ENCODE results near the gene POGZ.
A peak's percentile ranks its signal among the peaks of the same experiment; 100 is the strongest.

Gene POGZ

GRCh38 chr1:151458802-151459330 is 428 bp downstream of the POGZ start:
- no peak for TF ChIP-seq TOX (CRISPR knock-in tag; IDR thresholded peaks at IDR 0.05; ENCODE audit: borderline replicate concordance)
- no peak for TF ChIP-seq SNAI2 (CRISPR knock-in tag; IDR thresholded peaks at IDR 0.05)
- TF ChIP-seq ISL1 (CRISPR knock-in tag; IDR thresholded peaks at IDR 0.05): no peak
- no peak for TF ChIP-seq GLIS3 (CRISPR knock-in tag; IDR thresholded peaks at IDR 0.05)
- TF ChIP-seq ZFP3 (CRISPR knock-in tag; IDR thresholded peaks at IDR 0.05): no peak
- TF ChIP-seq PPARA (CRISPR knock-in tag; IDR thresholded peaks at IDR 0.05; ENCODE audit: borderline replicate concordance): no peak
- TF ChIP-seq, protein P1, sequence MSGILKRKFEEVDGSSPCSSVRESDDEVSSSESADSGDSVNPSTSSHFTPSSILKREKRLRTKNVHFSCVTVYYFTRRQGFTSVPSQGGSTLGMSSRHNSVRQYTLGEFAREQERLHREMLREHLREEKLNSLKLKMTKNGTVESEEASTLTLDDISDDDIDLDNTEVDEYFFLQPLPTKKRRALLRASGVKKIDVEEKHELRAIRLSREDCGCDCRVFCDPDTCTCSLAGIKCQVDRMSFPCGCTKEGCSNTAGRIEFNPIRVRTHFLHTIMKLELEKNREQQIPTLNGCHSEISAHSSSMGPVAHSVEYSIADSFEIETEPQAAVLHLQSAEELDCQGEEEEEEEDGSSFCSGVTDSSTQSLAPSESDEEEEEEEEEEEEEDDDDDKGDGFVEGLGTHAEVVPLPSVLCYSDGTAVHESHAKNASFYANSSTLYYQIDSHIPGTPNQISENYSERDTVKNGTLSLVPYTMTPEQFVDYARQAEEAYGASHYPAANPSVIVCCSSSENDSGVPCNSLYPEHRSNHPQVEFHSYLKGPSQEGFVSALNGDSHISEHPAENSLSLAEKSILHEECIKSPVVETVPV (CRISPR knock-in tag; IDR thresholded peaks at IDR 0.05): no peak
- no peak for TF ChIP-seq PATZ1 (CRISPR knock-in tag; IDR thresholded peaks at IDR 0.05; ENCODE audit: borderline replicate concordance)
- TF ChIP-seq RARB (CRISPR knock-in tag; IDR thresholded peaks at IDR 0.05): no peak
- peak; percentile 59 for ATAC-seq

- no peak; the same call in 1 of the 2 replicates for TF ChIP-seq RARB (CRISPR knock-in tag; IDR thresholded peaks at IDR 0.05)
- TF ChIP-seq PATZ1 (CRISPR knock-in tag; IDR thresholded peaks at IDR 0.05; ENCODE audit: borderline replicate concordance): peak; percentile 97
- TF ChIP-seq TOX (CRISPR knock-in tag; IDR thresholded peaks at IDR 0.05; ENCODE audit: borderline replicate concordance): peak; percentile 32; the same call in 1 of the 2 replicates
- peak; percentile 75 for ATAC-seq
These were observed 1.1 kb downstream of the POGZ start for GRCh38 chr1:151457911-151458801.

GRCh38 chr1:151455966-151456365 is 3.3 kb downstream of the POGZ start:
- TF ChIP-seq OSR1 (CRISPR knock-in tag; IDR thresholded peaks at IDR 0.05) (no peak), GLIS3 (CRISPR knock-in tag; IDR thresholded peaks at IDR 0.05) (no peak), ZNF70 (CRISPR knock-in tag; IDR thresholded peaks at IDR 0.05) (no peak), ZC3H10 (CRISPR knock-in tag; IDR thresholded peaks at IDR 0.05) (no peak), CSDC2 (CRISPR knock-in tag; IDR thresholded peaks at IDR 0.05) (no peak), TSHZ2 (CRISPR knock-in tag; IDR thresholded peaks at IDR 0.05) (no peak), BACH2 (CRISPR knock-in tag; IDR thresholded peaks at IDR 0.05; ENCODE audit: borderline replicate concordance) (no peak), SNAI2 (CRISPR knock-in tag; IDR thresholded peaks at IDR 0.05) (no peak), PPARA (CRISPR knock-in tag; IDR thresholded peaks at IDR 0.05; ENCODE audit: borderline replicate concordance) (no peak), ZNF565 (CRISPR knock-in tag; conservative IDR thresholded peaks at IDR 0.05; ENCODE audit: low read depth) (no peak), POU6F1 (CRISPR knock-in tag; IDR thresholded peaks at IDR 0.05; ENCODE audit: borderline replicate concordance, low read depth) (no peak), ZFP3 (CRISPR knock-in tag; IDR thresholded peaks at IDR 0.05) (no peak), PATZ1 (CRISPR knock-in tag; IDR thresholded peaks at IDR 0.05; ENCODE audit: borderline replicate concordance) (no peak)
- TF ChIP-seq, protein P1 (CRISPR knock-in tag; IDR thresholded peaks at IDR 0.05): no peak
- TF ChIP-seq, protein P2, sequence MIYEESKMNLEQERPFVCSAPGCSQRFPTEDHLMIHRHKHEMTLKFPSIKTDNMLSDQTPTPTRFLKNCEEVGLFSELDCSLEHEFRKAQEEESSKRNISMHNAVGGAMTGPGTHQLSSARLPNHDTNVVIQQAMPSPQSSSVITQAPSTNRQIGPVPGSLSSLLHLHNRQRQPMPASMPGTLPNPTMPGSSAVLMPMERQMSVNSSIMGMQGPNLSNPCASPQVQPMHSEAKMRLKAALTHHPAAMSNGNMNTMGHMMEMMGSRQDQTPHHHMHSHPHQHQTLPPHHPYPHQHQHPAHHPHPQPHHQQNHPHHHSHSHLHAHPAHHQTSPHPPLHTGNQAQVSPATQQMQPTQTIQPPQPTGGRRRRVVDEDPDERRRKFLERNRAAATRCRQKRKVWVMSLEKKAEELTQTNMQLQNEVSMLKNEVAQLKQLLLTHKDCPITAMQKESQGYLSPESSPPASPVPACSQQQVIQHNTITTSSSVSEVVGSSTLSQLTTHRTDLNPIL (CRISPR knock-in tag; IDR thresholded peaks at IDR 0.05; ENCODE audit: low read depth): no peak
- ATAC-seq: no peak

All from SK-N-SH treated with all-trans-retinoic acid at 6 μM for 48 hours (cell line).